ENCODE measurements around the gene MOXD1. TPM values are rescaled to one million over a fixed set of nuclear protein-coding genes. Genes with fewer than 3 reads are reported as not detected.

MOXD1 gene
- total RNA-seq, 1 donor from 2014 or later: 8.0 TPM

- no peak for TF ChIP-seq CTCF (IDR thresholded peaks at IDR 0.05)
- H3K4me3 Mint-ChIP-seq (ENCODE audit: unreplicated experiment): no peak overlapping the region
- peaks cover 3% of the 10 kb centered on the region for H3K36me3 Mint-ChIP-seq (ENCODE audit: unreplicated experiment)
- DNase-seq (ENCODE audit: extremely low spot score, unreplicated experiment): no peak
- no peak overlapping the region for H3K27ac Mint-ChIP-seq (ENCODE audit: unreplicated experiment)
- H3K4me1 Mint-ChIP-seq (ENCODE audit: unreplicated experiment): no peaks in the 10 kb centered on the region
- peaks cover 12% of the 10 kb centered on the region for H3K9me3 Mint-ChIP-seq (ENCODE audit: unreplicated experiment)
- no peaks in the 10 kb centered on the region for H3K27me3 Mint-ChIP-seq (ENCODE audit: unreplicated experiment)
Observed at GRCh38 chr6:132381381-132381780, 19.9 kb downstream of the MOXD1 start.

DNA sequence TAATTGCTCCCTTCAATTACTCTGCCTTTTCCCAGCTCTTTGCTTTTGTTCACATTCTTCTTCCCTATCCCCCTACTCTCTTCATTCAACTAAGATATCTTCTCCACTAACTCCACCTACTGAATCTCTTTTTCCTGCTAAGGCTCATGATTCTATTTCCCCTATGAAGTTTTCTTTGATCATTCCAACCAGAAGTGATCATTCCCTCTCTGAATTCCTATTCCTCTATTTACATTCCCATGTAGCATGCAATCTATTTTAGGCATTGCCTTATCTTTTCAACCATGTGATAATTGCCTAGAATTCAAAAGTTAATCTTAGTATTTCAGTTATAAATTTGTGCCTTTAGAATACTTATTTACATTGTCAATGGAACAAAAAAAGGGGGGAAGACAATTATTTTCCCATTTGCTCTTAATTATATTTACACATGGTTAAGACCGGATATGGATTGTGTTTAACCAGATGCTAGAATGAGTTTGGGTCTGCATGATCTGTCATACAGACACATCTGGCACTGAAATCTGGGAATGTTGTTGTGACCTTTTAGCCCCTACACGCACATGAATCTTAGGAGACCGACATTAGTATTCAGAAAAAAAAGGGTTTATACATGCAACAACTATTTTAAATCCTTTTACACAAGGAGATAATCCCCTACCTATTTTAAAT, 20.8 kb downstream of the MOXD1 start:
- Mint-ChIP-seq H3K27ac (ENCODE audit: unreplicated experiment) (no peak overlapping the region), H3K36me3 (ENCODE audit: unreplicated experiment) (peaks cover 3% of the 10 kb centered on the region), H3K27me3 (ENCODE audit: unreplicated experiment) (no peaks in the 10 kb centered on the region), H3K9me3 (ENCODE audit: unreplicated experiment) (peaks cover 12% of the 10 kb centered on the region), H3K4me1 (ENCODE audit: unreplicated experiment) (no peaks in the 10 kb centered on the region), H3K4me3 (ENCODE audit: unreplicated experiment) (no peak overlapping the region)
- no peak for TF ChIP-seq CTCF (IDR thresholded peaks at IDR 0.05)
- DNase-seq (ENCODE audit: extremely low spot score, unreplicated experiment): no peak

GRCh38 chr6:132369526-132369925, 31.7 kb downstream of the MOXD1 start:
- Mint-ChIP-seq H3K4me3 (ENCODE audit: unreplicated experiment) (no peak overlapping the region), H3K27me3 (ENCODE audit: unreplicated experiment) (no peaks in the 10 kb centered on the region), H3K4me1 (ENCODE audit: unreplicated experiment) (no peaks in the 10 kb centered on the region), H3K36me3 (ENCODE audit: unreplicated experiment) (no peaks in the 10 kb centered on the region), H3K27ac (ENCODE audit: unreplicated experiment) (no peak overlapping the region), H3K9me3 (ENCODE audit: unreplicated experiment) (no peaks in the 10 kb centered on the region)
- no peak for TF ChIP-seq CTCF (IDR thresholded peaks at IDR 0.05)
- no peak for DNase-seq (ENCODE audit: extremely low spot score, unreplicated experiment)

DNA sequence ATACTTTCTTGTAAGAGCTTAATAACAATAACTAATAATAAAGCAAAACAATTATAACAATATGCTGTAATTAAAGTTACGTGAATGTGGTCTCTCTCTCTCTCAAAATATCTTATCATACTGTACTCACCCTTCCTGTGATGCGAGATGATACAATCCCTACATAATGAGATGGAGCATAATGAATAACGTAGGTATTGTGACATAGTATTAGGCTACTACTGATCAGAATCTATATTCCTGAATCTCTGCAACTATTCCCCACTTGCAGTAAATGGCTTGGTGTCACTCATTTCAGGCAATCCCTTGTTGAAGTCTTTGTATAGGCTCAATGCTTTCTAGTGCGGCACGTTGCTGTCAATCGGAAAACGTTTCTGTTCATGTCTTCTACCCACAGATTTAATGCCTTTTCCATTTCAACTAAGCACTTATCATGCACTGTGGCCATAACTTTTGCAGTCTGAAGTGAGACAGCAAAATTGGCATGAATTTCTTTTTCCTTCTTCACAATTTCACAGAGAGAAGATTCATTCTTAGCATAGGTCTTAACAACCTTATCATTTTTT, 32.3 kb downstream of the MOXD1 start:
- no peaks in the 10 kb centered on the region for H3K36me3 Mint-ChIP-seq (ENCODE audit: unreplicated experiment)
- no peak for TF ChIP-seq CTCF (IDR thresholded peaks at IDR 0.05)
- no peaks in the 10 kb centered on the region for H3K9me3 Mint-ChIP-seq (ENCODE audit: unreplicated experiment)
- H3K27me3 Mint-ChIP-seq (ENCODE audit: unreplicated experiment): no peaks in the 10 kb centered on the region
- no peak for DNase-seq (ENCODE audit: extremely low spot score, unreplicated experiment)
- no peaks in the 10 kb centered on the region for H3K4me1 Mint-ChIP-seq (ENCODE audit: unreplicated experiment)
- H3K27ac Mint-ChIP-seq (ENCODE audit: unreplicated experiment): no peak overlapping the region
- no peak overlapping the region for H3K4me3 Mint-ChIP-seq (ENCODE audit: unreplicated experiment)

DNA sequence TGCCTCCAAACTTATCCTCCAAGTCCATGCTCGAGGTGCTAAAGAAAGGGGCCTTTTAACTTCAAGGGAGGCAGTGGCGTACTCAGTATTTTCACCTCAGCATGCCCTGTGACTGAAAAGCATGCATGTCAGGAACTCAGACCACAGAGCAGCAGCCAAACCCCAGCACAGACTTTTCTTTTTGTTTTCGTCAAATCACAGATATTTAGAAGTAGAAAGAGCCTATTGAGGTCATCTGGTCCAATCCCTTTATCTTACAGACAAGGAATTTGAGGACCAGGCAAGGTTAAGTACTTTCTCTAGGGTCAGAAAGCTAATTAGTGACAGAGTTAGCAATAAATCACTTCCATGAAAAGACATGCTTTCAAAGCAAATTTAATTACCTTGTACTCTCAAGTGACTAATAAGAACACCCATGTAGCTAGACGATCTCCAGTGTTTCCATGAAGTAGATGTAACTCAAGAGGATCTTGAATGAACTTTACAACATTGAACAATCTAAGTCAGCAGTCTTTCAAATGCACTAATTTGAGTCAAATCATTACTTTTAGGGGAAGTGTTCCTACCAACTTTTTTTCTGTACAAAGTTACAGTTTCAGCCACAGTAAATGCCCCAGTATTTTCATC, 35.9 kb downstream of the MOXD1 start:
- Mint-ChIP-seq H3K9me3 (ENCODE audit: unreplicated experiment) (no peaks in the 10 kb centered on the region), H3K4me3 (ENCODE audit: unreplicated experiment) (no peak overlapping the region), H3K27ac (ENCODE audit: unreplicated experiment) (no peak overlapping the region), H3K36me3 (ENCODE audit: unreplicated experiment) (no peaks in the 10 kb centered on the region), H3K27me3 (ENCODE audit: unreplicated experiment) (no peaks in the 10 kb centered on the region), H3K4me1 (ENCODE audit: unreplicated experiment) (no peaks in the 10 kb centered on the region)
- no peak for TF ChIP-seq CTCF (IDR thresholded peaks at IDR 0.05)
- DNase-seq (ENCODE audit: extremely low spot score, unreplicated experiment): no peak
